HCT116 (cell line): Measurements from ENCODE around the gene TENM3. TPM values are rescaled to one million over a fixed set of nuclear protein-coding genes. Genes with fewer than 3 reads are reported as not detected.

Source experiments
- ATAC-seq: fragments of 200-7000 bp; cut with Tn5 transposase; 2 replicates; pipeline ENCODE4 v1.9.1; 2020; ENCODE audit warnings: mild to moderate bottlenecking, moderate library complexity
- BruUV-seq: library from RNA; stranded (reverse); fragments of 400-500 nt; replicated peaks from 2 replicates; lab custom pipeline; 2021; lab: Mats Ljungman, UMichigan
- CTCF ChIA-PET: fragments of 300-600 bp; sonication (Branson Sonifier 250); formaldehyde crosslinking; loops from one replicate; lab custom pipeline; 2021; ENCODE audit warnings: antibody characterized with exemption; lab: Charles Lee
- POLR2A ChIA-PET: fragments of 300-600, 350-600 bp; sonication (Branson Sonifier 250); formaldehyde crosslinking; loops from one replicate; lab custom pipeline; 2021; ENCODE audit warnings: antibody characterized with exemption; lab: Charles Lee
- RAD21 ChIA-PET, 2 experiments: fragments of 300-600 bp; sonication (Branson Sonifier 250); formaldehyde crosslinking; loops; one replicate each; lab custom pipeline; 2023; ENCODE audit warnings: low total read pairs in 2 of 2; ENCODE audit not compliant: uncharacterized antibody in 2 of 2, unreplicated experiment in 2 of 2, low non-redundant PET in 1 of 2; lab: Charles Lee
- DNase-seq: peaks from one replicate; pipeline ENCODE4 v3.0.0-alpha.2; 2010; ENCODE audit warnings: low read depth, low spot score
- H2AFZ ChIP-seq: fragments of 200-600 bp; shearing (Covaris generic), sonication (generic); 2 replicates; pipeline ENCODE4 v1.6.1; 2017; ENCODE audit warnings: low read depth, mixed run types, mixed read lengths, antibody characterized with exemption, low read length; ENCODE audit not compliant: poor library complexity, severe bottlenecking
- H3K27ac ChIP-seq: 2 replicates; pipeline ENCODE4 v1.5.1; 2012; ENCODE audit warnings: low read depth, low read length
- H3K27me3 ChIP-seq: fragments of 200-600 bp; sonication (generic); 2 replicates; pipeline ENCODE4 v1.6.1; 2016; ENCODE audit warnings: mixed run types, low read length, mixed read lengths; ENCODE audit not compliant: insufficient read depth
- H3K36me3 ChIP-seq, 2 experiments: fragments of 200-500 bp in 1 of 2; fragments of 200-600 bp in 1 of 2; sonication (Bioruptor generic) in 1 of 2; sonication (generic) in 1 of 2; 2 replicates each; pipeline versions ENCODE4 v1.5.1 to v1.6.1; 2014 to 2016; ENCODE audit warnings: low read length in 2 of 2, inconsistent platforms in 1 of 2, mixed read lengths in 1 of 2, mixed run types in 1 of 2; ENCODE audit not compliant: insufficient read depth in 2 of 2, control insufficient read depth in 1 of 2
- H3K4me1 ChIP-seq, 2 experiments: fragments of 200-600 bp in 1 of 2; sonication (generic) in 1 of 2; 2 replicates each; pipeline versions ENCODE4 v1.5.1 to v1.6.1; 2012 to 2017; ENCODE audit warnings: low read length in 2 of 2, inconsistent platforms in 1 of 2, mild to moderate bottlenecking in 1 of 2, mixed read lengths in 1 of 2, mixed run types in 1 of 2, moderate library complexity in 1 of 2; ENCODE audit not compliant: insufficient read depth in 2 of 2, control insufficient read depth in 1 of 2
- H3K4me2 ChIP-seq: fragments of 200-600 bp; sonication (generic); 2 replicates; pipeline ENCODE4 v1.6.1; 2017; ENCODE audit warnings: mixed run types, low read length, mixed read lengths
- H3K4me3 ChIP-seq, 2 experiments: fragments of 200-600 bp in 1 of 2; sonication (generic) in 1 of 2; replicated peaks in 1 of 2; 2 replicates each; pipeline ENCODE4 v1.5.1; 2011 to 2016; ENCODE audit warnings: low read length in 2 of 2, control low read depth in 1 of 2, low read depth in 1 of 2, mild to moderate bottlenecking in 1 of 2, mixed read lengths in 1 of 2, mixed run types in 1 of 2
- H3K79me2 ChIP-seq: fragments of 200-600 bp; sonication (generic); 2 replicates; pipeline ENCODE4 v1.6.1; 2017; ENCODE audit warnings: mild to moderate bottlenecking, mixed run types, low read length, moderate library complexity, mixed read lengths; ENCODE audit not compliant: insufficient read depth
- H3K9ac ChIP-seq: fragments of 200-600 bp; sonication (generic); 2 replicates; pipeline ENCODE4 v1.6.1; 2016; ENCODE audit warnings: low read length, mixed read lengths
- H3K9me2 ChIP-seq: fragments of 200-600 bp; sonication (generic), shearing (Covaris generic); 2 replicates; pipeline ENCODE4 v1.6.1; 2017; ENCODE audit warnings: mixed run types, mild to moderate bottlenecking, moderate library complexity; ENCODE audit not compliant: insufficient read depth
- H3K9me3 ChIP-seq, 2 experiments: fragments of 200-500 bp in 1 of 2; fragments of 200-600 bp in 1 of 2; sonication (Bioruptor generic) in 1 of 2; sonication (generic) in 1 of 2; 2 replicates each; pipeline ENCODE4 v1.6.1; 2014 to 2017; ENCODE audit warnings: low read length in 2 of 2, mixed read lengths in 2 of 2, inconsistent platforms in 1 of 2, low read depth in 1 of 2, mild to moderate bottlenecking in 1 of 2, mixed run types in 1 of 2, moderate library complexity in 1 of 2; ENCODE audit not compliant: control insufficient read depth in 1 of 2, insufficient read depth in 1 of 2
- H4K20me1 ChIP-seq: fragments of 200-600 bp; sonication (generic), shearing (Covaris generic); 2 replicates; pipeline ENCODE4 v1.6.1; 2017; ENCODE audit warnings: mixed run types, mild to moderate bottlenecking, moderate library complexity; ENCODE audit not compliant: insufficient read depth
- CBX3 ChIP-seq: IDR thresholded peaks from 2 replicates; pipeline ENCODE4 v1.6.1; 2012; ENCODE audit warnings: low read depth
- EZH2 ChIP-seq: fragments of 200-600 bp; sonication (generic); IDR thresholded peaks from 2 replicates; pipeline ENCODE4 v1.6.1; 2017; ENCODE audit warnings: antibody characterized with exemption, mixed run types
- EZH2phosphoT487 ChIP-seq: fragments of 200-600 bp; IDR thresholded peaks from 2 replicates; pipeline ENCODE4 v1.6.1; 2018; ENCODE audit warnings: antibody characterized with exemption, borderline replicate concordance
- JUND ChIP-seq: IDR thresholded peaks from 2 replicates; pipeline ENCODE4 v1.6.1; 2012
- MAX ChIP-seq: IDR thresholded peaks from 2 replicates; pipeline ENCODE4 v1.6.1; 2012
- POLR2A ChIP-seq: IDR thresholded peaks from 2 replicates; pipeline ENCODE4 v1.7.0; 2011; ENCODE audit warnings: borderline replicate concordance; ENCODE audit not compliant: insufficient read depth, insufficient read length; ENCODE audit errors: extremely low read depth
- SIN3A ChIP-seq: IDR thresholded peaks from 2 replicates; pipeline ENCODE4 v1.6.1; 2012; ENCODE audit warnings: low read depth
- SRF ChIP-seq: IDR thresholded peaks from 2 replicates; pipeline ENCODE4 v1.6.1; 2012; ENCODE audit warnings: low read depth
- TCF7L2 ChIP-seq: IDR thresholded peaks from 2 replicates; pipeline ENCODE4 v1.7.0; 2011; ENCODE audit warnings: borderline replicate concordance, inconsistent platforms; ENCODE audit not compliant: insufficient read depth, insufficient read length; ENCODE audit errors: extremely low read depth
- ZFX ChIP-seq: fragments of 450-650 bp; IDR thresholded peaks from 2 replicates; pipeline ENCODE4 v1.6.1; 2017
- intact Hi-C: fragments of 100-400 bp; cut with micrococcal nuclease; formaldehyde crosslinking; loops from 2 replicates; pipeline ENCODE4 v1.10.0; 2022
- total RNA-seq: library from RNA; stranded (reverse); gene quantifications from one replicate; pipeline ENCODE4 v1.2.1, GENCODE V29; 2021; ENCODE audit not compliant: unreplicated experiment

Gene TENM3
- total RNA-seq, 1 experiment from 2014 or later = 0.54 TPM

GRCh38 chr4:182645511-182645910, 402.3 kb downstream of the TENM3 start:
- Histone ChIP-seq H3K9me3 (no peaks in the 10 kb centered on the region), H3K9me2 (no peaks in the 10 kb centered on the region), H3K79me2 (no peaks in the 10 kb centered on the region), H3K4me1 (no peaks in the 10 kb centered on the region), H4K20me1 (no peaks in the 10 kb centered on the region; the same call in 1 of the 2 replicates), H3K27me3 (peaks cover 13% of the 10 kb centered on the region), H3K4me3 (no peak overlapping the region), H2AFZ (no peak overlapping the region), H3K27ac (no peak overlapping the region), H3K9ac (no peak overlapping the region), H3K4me2 (no peak overlapping the region), H3K36me3 (no peaks in the 10 kb centered on the region)
- ATAC-seq (no peak), DNase-seq (no peak)
- ChIA-PET RAD21 (no interaction called here), CTCF (no interaction called here), POLR2A (no interaction called here)
- TF ChIP-seq SRF (no peak), POLR2A (no peak)
- intact Hi-C loops = loop anchor here (10.0 kb wide), 1 partner anchor 279 kb away; no protein-coding TSS in a partner anchor
- no TSS peak for BruUV-seq

GRCh38 chr4:182647646-182648300, 404.6 kb downstream of the TENM3 start:
- H3K4me2 ChIP-seq = no peak overlapping the region
- ChIA-PET RAD21 (no interaction called here), CTCF (no interaction called here), POLR2A (no interaction called here)
- no peaks in the 10 kb centered on the region for H3K36me3 ChIP-seq
- no peak overlapping the region for H3K4me3 ChIP-seq
- no peak for DNase-seq
- H3K4me1 ChIP-seq = no peaks in the 10 kb centered on the region
- no peak overlapping the region for H3K27ac ChIP-seq
- no peaks in the 10 kb centered on the region for H3K79me2 ChIP-seq
- no peak overlapping the region for H3K9ac ChIP-seq
- H3K9me2 ChIP-seq = no peaks in the 10 kb centered on the region
- no TSS peak for BruUV-seq
- TF ChIP-seq EZH2phosphoT487 (no peak), ZFX (no peak), SRF (no peak), SIN3A (no peak), EZH2 (no peak), CBX3 (no peak), TCF7L2 (no peak), MAX (no peak), JUND (no peak)
- no peak for ATAC-seq
- no peaks in the 10 kb centered on the region for H3K9me3 ChIP-seq
- H3K27me3 ChIP-seq = peaks cover 10% of the 10 kb centered on the region; the same call in 1 of the 2 replicates
- no peaks in the 10 kb centered on the region; the same call in 1 of the 2 replicates for H4K20me1 ChIP-seq
- H2AFZ ChIP-seq = no peak overlapping the region
- intact Hi-C loops = loop anchor here (10.0 kb wide), 1 partner anchor 277 kb away; no protein-coding TSS in a partner anchor
